ENCODE results near the gene ABCC8. TPM values are rescaled to one million over a fixed set of nuclear protein-coding genes. Genes with fewer than 3 reads are reported as not detected.
A peak's percentile ranks its signal among the peaks of the same experiment; 100 is the strongest.

ABCC8 gene
- total RNA-seq, 5 donors from 2014 or later (not counting 1 experiment from before 2014, with no cell fraction given): not detected

DNA sequence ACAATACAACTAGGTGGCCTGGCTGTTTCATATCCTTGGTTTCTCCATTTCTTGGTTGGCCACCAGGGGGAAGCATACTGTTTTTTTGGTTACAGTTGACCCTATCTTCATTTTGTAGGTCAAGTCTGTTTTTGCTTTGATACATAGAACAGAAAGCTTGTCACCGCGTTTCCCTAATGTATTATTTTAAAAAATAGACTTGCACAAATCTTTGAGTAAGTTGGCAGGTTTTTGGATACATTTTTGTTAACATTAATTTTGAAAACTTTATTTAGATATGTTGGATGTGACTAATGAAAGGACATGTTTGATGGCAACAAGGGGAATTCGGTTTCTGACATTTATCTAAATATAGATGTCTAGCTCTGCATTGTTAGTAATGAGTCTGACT lies 122.0 kb downstream of the ABCC8 start:
- peak overlapping the region in 1 of 2 donors; percentile 59 for H3K27ac Mint-ChIP-seq
- CTCF ChIA-PET: interaction anchor here (0.6 to 1.8 kb wide), 10 partner anchors 9 to 178 kb away, joined by 3 to 13 read pairs (median 4); partner anchors contain the start of gene KCNJ11 (in 1 of the 2)

DNA sequence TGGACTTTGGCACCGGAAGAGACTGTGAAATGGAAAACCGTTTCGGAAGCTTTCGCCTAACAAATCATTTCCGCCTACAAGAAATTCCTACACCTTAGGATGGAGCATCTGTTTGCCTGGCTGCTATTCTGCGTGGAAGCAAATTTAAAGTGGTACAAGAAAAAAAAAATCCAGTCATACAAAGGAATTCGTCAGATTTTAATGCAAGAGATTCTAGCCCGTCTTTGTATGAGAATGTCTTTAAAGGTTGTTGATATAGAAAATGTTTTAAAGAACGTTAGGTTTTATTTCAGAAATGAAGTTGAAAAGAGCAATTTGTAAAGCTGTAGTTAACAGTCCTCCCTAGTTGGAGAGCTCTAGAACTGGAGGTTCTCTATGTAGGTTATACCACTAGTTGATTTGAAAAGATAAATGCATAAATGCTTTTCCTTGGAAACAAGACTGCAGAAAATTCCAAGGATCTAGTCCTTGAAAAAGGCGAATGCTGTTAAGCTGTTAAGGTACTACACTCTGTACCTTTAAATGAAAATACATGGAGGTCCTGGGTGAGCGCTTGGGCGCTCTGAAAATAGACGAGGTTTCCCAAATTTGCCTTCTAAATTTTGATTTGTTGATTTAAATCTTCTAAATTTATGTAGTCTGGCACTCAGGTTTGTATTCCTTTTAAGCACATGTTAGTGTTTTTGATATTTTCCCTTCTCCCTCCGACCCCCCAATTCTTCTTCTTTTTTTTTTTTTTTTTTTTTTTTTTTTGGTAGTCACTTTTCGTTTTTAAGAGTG lies 122.6 kb downstream of the ABCC8 start:
- no peak for ATAC-seq (replicated peaks in 1 of 4)
- DNase-seq: no peak
- H3K36me3 Mint-ChIP-seq: peaks cover 2% of the 10 kb centered on the region
- ChIA-PET CTCF (interaction anchor here (0.6 to 1.8 kb wide), 11 partner anchors 10 to 178 kb away, joined by 3 to 8 read pairs (median 4); partner anchors contain the start of gene KCNJ11 (in 1 of the 2)), POLR2A (interaction anchor here (0.5 to 0.7 kb wide), 3 partner anchors 36 to 144 kb away, joined by 3 read pairs; no protein-coding TSS in a partner anchor)
- H3K9me3 Mint-ChIP-seq: no peaks in the 10 kb centered on the region
- Histone ChIP-seq H3K4me1 (ENCODE audit: control insufficient read depth in 1 of 2, extremely low read depth in 1 of 2, insufficient read depth in 2 of 2, low read length in 2 of 2) (peaks cover 17 to 22% of the 10 kb centered on the region in 2 experiments), H3K4me3 (ENCODE audit: control insufficient read depth in 1 of 2, extremely low read depth in 1 of 2, low read length in 1 of 2) (peak overlapping the region; percentile 63 to 89), H3K27ac (ENCODE audit: low read length) (no peak overlapping the region), H3K9me3 (no peaks in the 10 kb centered on the region), H3K36me3 (ENCODE audit: control insufficient read depth in 2 of 2, extremely low read depth in 1 of 2, insufficient read depth in 1 of 2, low read length in 1 of 2) (no peaks in the 10 kb centered on the region), H3K27me3 (replicated peaks in 1 of 2; ENCODE audit: control insufficient read depth in 2 of 2, extremely low read depth in 1 of 2, insufficient read depth in 2 of 2, low read length in 1 of 2) (peaks cover 0 to 4% of the 10 kb centered on the region in 2 experiments)
- peak overlapping the region; percentile 13 to 59 for H3K27ac Mint-ChIP-seq
- peaks cover 25 to 37% (median 30%) of the 10 kb centered on the region in 3 donors for H3K4me1 Mint-ChIP-seq
- H3K27me3 Mint-ChIP-seq: peaks cover 0 to 1% of the 10 kb centered on the region in 2 donors
- H3K4me3 Mint-ChIP-seq: peak overlapping the region; percentile 86 to 94 (median 87)
- WGBS (ENCODE audit: insufficient coverage): 0% methylated on average over 1 of the region's 15 CpGs

More for the DNA sequence above, 122.0 kb downstream of the ABCC8 start:
- H3K27me3 Mint-ChIP-seq: peaks cover 0 to 1% of the 10 kb centered on the region in 2 donors
- no peak overlapping the region for H3K27ac ChIP-seq (ENCODE audit: low read length)
- peaks cover 3% of the 10 kb centered on the region for H3K36me3 Mint-ChIP-seq
- H3K36me3 ChIP-seq (ENCODE audit: control insufficient read depth in 2 of 2, extremely low read depth in 1 of 2, insufficient read depth in 1 of 2, low read length in 1 of 2): peaks cover 0 to 3% of the 10 kb centered on the region in 2 donors
- peaks cover 17 to 22% of the 10 kb centered on the region in 2 experiments for H3K4me1 ChIP-seq (ENCODE audit: control insufficient read depth in 1 of 2, extremely low read depth in 1 of 2, insufficient read depth in 2 of 2, low read length in 2 of 2)
- H3K27me3 ChIP-seq (replicated peaks in 1 of 2; ENCODE audit: control insufficient read depth in 2 of 2, extremely low read depth in 1 of 2, insufficient read depth in 2 of 2, low read length in 1 of 2): peaks cover 0 to 4% of the 10 kb centered on the region in 2 experiments
- DNase-seq (peak in 30 of 35 experiments; percentile 13 to 79 (median 40)), ATAC-seq (replicated peaks in 1 of 4) (peak in 1 of 4 experiments; percentile 23)
- H3K4me3 ChIP-seq (ENCODE audit: control insufficient read depth in 1 of 2, extremely low read depth in 1 of 2, low read length in 1 of 2): no peak overlapping the region
- H3K9me3 Mint-ChIP-seq: peaks cover 0 to 2% (median 0%) of the 10 kb centered on the region in 3 donors
- H3K4me3 Mint-ChIP-seq: peak overlapping the region; percentile 86 to 94 (median 87)
- POLR2A ChIA-PET: interaction anchor here in 1 of 2 donors (0.6 kb wide), 1 partner anchor 35 kb away, joined by 3 read pairs; no protein-coding TSS in a partner anchor
- 83% methylated on average over 1 of the region's 3 CpGs for WGBS (ENCODE audit: insufficient coverage)
- peaks cover 25 to 37% (median 30%) of the 10 kb centered on the region in 3 donors for H3K4me1 Mint-ChIP-seq
- H3K9me3 ChIP-seq: no peaks in the 10 kb centered on the region

GRCh38 chr11:17352950-17353820 lies 123.5 kb downstream of the ABCC8 start:
- peaks cover 25 to 37% (median 30%) of the 10 kb centered on the region in 3 donors for H3K4me1 Mint-ChIP-seq
- H3K4me1 ChIP-seq (ENCODE audit: control insufficient read depth in 1 of 2, extremely low read depth in 1 of 2, insufficient read depth in 2 of 2, low read length in 2 of 2): peaks cover 17 to 22% of the 10 kb centered on the region in 2 experiments
- peak overlapping the region; percentile 63 to 89 for H3K4me3 ChIP-seq (ENCODE audit: control insufficient read depth in 1 of 2, extremely low read depth in 1 of 2, low read length in 1 of 2)
- no peak overlapping the region for H3K27ac ChIP-seq (ENCODE audit: low read length)
- peak overlapping the region; percentile 53 to 55 for H3K27ac Mint-ChIP-seq
- H3K9me3 Mint-ChIP-seq: no peaks in the 10 kb centered on the region
- peaks cover 0 to 1% of the 10 kb centered on the region in 2 donors for H3K27me3 Mint-ChIP-seq
- peaks cover 0 to 4% of the 10 kb centered on the region in 2 experiments for H3K27me3 ChIP-seq (replicated peaks in 1 of 2; ENCODE audit: control insufficient read depth in 2 of 2, extremely low read depth in 1 of 2, insufficient read depth in 2 of 2, low read length in 1 of 2)
- ATAC-seq (replicated peaks in 1 of 4) (peak; percentile 33 to 65 (median 52)), DNase-seq (peak in 27 of 35 experiments; percentile 6 to 64 (median 21))
- CTCF ChIA-PET: interaction anchor here (0.6 to 1.8 kb wide), 6 partner anchors 11 to 109 kb away, joined by 3 to 8 read pairs (median 4); partner anchors contain the start of gene KCNJ11 (in 1 of the 2)
- POLR2A ChIA-PET: interaction anchor here (0.5 to 0.7 kb wide), 2 partner anchors 80 to 144 kb away, joined by 3 read pairs; no protein-coding TSS in a partner anchor
- no peaks in the 10 kb centered on the region for H3K36me3 Mint-ChIP-seq
- peak overlapping the region; percentile 86 to 94 (median 87) for H3K4me3 Mint-ChIP-seq
- H3K36me3 ChIP-seq (ENCODE audit: control insufficient read depth in 2 of 2, extremely low read depth in 1 of 2, insufficient read depth in 1 of 2, low read length in 1 of 2): no peaks in the 10 kb centered on the region
- under 1% methylated on average over 45 of the region's 69 CpGs for WGBS (ENCODE audit: insufficient coverage)
- H3K9me3 ChIP-seq: no peaks in the 10 kb centered on the region

- WGBS (ENCODE audit: insufficient coverage): under 1% methylated on average over 46 of the region's 61 CpGs
- POLR2A ChIA-PET: interaction anchor here in 1 of 2 donors (0.6 to 0.8 kb wide), 2 partner anchors 76 to 1032 kb away, joined by 3 read pairs; no protein-coding TSS in a partner anchor
- Histone ChIP-seq H3K27me3 (replicated peaks in 1 of 2; ENCODE audit: control insufficient read depth in 2 of 2, extremely low read depth in 1 of 2, insufficient read depth in 2 of 2, low read length in 1 of 2) (peaks cover 0 to 4% of the 10 kb centered on the region in 2 experiments), H3K4me1 (ENCODE audit: control insufficient read depth in 1 of 2, extremely low read depth in 1 of 2, insufficient read depth in 2 of 2, low read length in 2 of 2) (peaks cover 17 to 22% of the 10 kb centered on the region in 2 experiments), H3K9me3 (no peaks in the 10 kb centered on the region), H3K27ac (ENCODE audit: low read length) (peak within 1 kb of the TSS; percentile 50), H3K36me3 (ENCODE audit: control insufficient read depth in 2 of 2, extremely low read depth in 1 of 2, insufficient read depth in 1 of 2, low read length in 1 of 2) (no peaks in the 10 kb centered on the region), H3K4me3 (ENCODE audit: control insufficient read depth in 1 of 2, extremely low read depth in 1 of 2, low read length in 1 of 2) (peak within 1 kb of the TSS; percentile 63 to 89)
- peaks cover 0 to 1% of the 10 kb centered on the region in 2 donors for H3K27me3 Mint-ChIP-seq
- peak; percentile 26 to 84 (median 55) for DNase-seq
- H3K4me1 Mint-ChIP-seq: peaks cover 25 to 37% (median 30%) of the 10 kb centered on the region in 3 donors
- peak within 1 kb of the TSS; percentile 55 to 68 for H3K27ac Mint-ChIP-seq
- CTCF ChIA-PET: interaction anchor here (0.6 to 1.5 kb wide), 10 partner anchors 14 to 247 kb away, joined by 3 to 5 read pairs (median 4); no protein-coding TSS in a partner anchor
- no peaks in the 10 kb centered on the region for H3K36me3 Mint-ChIP-seq
- ATAC-seq (replicated peaks in 1 of 4): peak; percentile 58 to 81 (median 63)
- no peaks in the 10 kb centered on the region for H3K9me3 Mint-ChIP-seq
- H3K4me3 Mint-ChIP-seq: peak within 1 kb of the TSS; percentile 86 to 94 (median 87)
Measured at GRCh38 chr11:17351510-17352176, 125.0 kb downstream of the ABCC8 start, which contains the start of gene NCR3LG1. NCR3LG1 (plus strand) TSS chr11:17351800; CDS start chr11:17351970, 170 bp downstream.

DNA sequence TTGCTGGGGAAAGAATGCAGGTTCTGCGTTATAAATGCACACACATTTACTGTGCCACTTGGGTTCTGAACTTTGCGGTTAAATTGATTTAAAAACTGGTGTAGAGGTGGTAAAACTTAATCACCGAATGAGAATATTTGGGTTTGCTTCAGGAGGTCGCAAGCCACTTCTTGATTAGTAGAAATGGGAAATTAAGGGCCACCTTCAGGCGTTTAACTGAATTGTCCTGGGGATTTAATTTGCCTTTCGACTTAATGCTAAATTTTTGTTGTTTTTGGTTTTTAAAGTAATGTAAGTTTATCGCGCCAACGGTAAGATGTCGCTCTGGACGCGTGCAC lies 125.5 kb downstream of the ABCC8 start:
- Histone ChIP-seq H3K27me3 (replicated peaks in 1 of 2; ENCODE audit: control insufficient read depth in 2 of 2, extremely low read depth in 1 of 2, insufficient read depth in 2 of 2, low read length in 1 of 2) (peaks cover 0 to 4% of the 10 kb centered on the region in 2 experiments), H3K36me3 (ENCODE audit: control insufficient read depth in 2 of 2, extremely low read depth in 1 of 2, insufficient read depth in 1 of 2, low read length in 1 of 2) (no peaks in the 10 kb centered on the region), H3K27ac (ENCODE audit: low read length) (peak overlapping the region; percentile 8), H3K4me1 (ENCODE audit: control insufficient read depth in 1 of 2, extremely low read depth in 1 of 2, insufficient read depth in 2 of 2, low read length in 2 of 2) (peaks cover 17 to 22% of the 10 kb centered on the region in 2 experiments), H3K4me3 (ENCODE audit: control insufficient read depth in 1 of 2, extremely low read depth in 1 of 2, low read length in 1 of 2) (peak overlapping the region; percentile 63 to 89), H3K9me3 (no peaks in the 10 kb centered on the region)
- Mint-ChIP-seq H3K4me3 (peak overlapping the region; percentile 86 to 94 (median 87)), H3K27ac (peak overlapping the region; percentile 31 to 68), H3K27me3 (peaks cover 0 to 1% of the 10 kb centered on the region in 2 donors), H3K9me3 (no peaks in the 10 kb centered on the region), H3K4me1 (peaks cover 25 to 37% (median 30%) of the 10 kb centered on the region in 3 donors), H3K36me3 (no peaks in the 10 kb centered on the region)
- WGBS (ENCODE audit: insufficient coverage): 24% methylated on average over 12 of the region's 12 CpGs
- DNase-seq: no peak
- ChIA-PET POLR2A (no interaction called here), CTCF (no interaction called here)
- no peak for ATAC-seq (replicated peaks in 1 of 4)

All from T-cell (primary cell).